Medulla oblongata (tissue), 1 donor: ENCODE results near the gene PPFIA3.
A peak's percentile ranks its signal among the peaks of the same experiment; 100 is the strongest.
"Not testable (repeated sequence)": the region's sequence is repeated elsewhere in the genome, so short reads cannot be mapped to it uniquely, and the experiment has no call there.

Source experiments
- DNase-seq: peaks from one replicate; pipeline ENCODE4 v3.0.0-alpha.2; 2015; ENCODE audit errors: extremely low spot score

PPFIA3 gene

DNA sequence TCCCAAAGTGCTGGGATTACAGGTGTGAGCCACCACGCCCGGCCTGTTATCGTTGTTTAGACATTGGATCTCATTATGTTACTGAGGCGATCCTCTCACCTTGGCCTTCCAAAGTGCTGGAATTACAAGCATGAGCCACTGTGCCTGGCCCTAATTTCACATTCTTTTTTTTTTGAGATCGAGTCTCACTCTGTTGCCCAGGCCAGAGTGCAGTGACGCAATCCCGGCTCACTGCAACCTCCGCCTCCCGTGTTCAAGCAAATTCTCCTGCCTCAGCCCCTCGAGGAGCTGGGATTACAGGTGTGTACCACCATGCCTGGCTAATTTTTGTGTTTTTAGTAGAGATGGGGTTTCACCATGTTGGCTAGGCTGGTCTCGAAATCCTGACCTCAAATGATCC is 3.9 kb downstream of the PPFIA3 start:
- DNase-seq = not testable (repeated sequence)

DNA sequence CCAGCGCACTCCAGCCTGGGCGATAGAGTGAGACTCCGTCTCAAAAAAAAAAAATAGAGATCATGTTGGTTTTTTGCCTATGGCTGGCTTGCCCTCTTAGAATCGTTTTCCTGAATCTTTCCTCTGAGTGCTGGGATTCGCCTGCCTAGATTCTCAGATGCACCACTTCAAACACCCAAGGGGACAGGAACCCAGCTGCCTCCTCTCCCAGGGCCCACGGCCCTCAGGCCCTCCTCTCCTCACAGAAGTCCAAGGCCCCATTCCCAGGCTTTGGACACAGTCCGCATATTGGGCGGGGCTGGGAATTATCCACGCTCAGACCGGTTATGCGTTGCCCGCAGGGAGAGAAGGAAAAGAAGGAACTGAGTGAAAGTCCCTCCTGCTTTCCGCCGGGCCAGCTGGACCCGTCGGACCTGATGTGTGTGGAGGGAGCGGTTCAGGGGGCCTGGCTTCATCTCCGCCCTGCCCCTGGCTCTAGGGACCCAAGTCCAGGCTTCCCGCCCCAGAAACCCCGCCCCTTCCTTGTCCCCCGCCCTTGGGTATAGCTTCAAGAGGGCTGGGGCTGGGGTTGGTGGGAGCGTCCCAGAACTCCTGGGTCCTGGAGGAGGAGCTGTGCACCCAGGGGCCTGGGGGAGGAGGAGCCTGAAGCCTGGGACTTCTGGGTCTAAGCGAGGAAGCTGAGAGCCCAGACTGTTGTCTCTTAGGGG is 5.8 kb downstream of the PPFIA3 start:
- DNase-seq = no peak

DNA sequence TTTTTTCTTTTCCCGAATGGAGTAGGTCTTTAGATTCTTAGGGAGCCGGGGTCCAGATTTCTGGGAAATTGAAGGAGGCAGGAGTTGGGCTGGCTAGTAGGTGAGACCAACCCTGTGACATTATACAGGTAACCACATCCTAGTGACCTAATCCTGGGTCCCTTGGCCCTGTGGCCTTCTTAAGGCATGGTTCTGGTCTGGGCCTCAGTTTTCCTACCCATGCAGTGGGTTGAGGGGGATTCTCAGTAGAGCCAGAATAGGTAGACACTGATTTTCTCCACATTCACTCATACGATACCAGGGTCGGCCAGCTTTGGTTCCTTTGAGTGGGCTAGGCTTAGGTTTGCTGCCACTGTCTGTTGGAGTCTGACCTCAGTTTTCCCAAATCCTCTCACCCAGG is 7.2 kb downstream of the PPFIA3 start:
- no peak for DNase-seq

DNA sequence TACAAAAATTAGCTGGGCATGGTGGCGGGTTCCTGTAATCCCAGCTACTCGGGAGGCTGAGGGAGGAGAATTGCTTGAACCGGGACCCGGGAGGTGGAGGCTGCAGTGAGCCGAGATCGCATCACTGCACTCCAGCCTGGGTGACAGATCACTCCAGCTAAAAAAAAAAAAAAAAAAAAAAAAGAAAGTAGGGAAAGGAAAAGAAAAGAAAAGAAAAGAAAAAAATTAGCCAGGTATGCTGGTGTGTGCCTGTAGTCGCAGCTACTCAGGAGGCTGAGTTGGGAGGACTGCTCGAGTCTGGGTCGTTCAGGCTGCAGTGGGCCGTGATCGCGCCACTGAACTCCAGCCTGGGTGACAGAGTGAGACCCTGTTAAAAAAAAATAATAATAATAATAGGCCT is 7.9 kb downstream of the PPFIA3 start:
- DNase-seq = not testable (repeated sequence)

DNA sequence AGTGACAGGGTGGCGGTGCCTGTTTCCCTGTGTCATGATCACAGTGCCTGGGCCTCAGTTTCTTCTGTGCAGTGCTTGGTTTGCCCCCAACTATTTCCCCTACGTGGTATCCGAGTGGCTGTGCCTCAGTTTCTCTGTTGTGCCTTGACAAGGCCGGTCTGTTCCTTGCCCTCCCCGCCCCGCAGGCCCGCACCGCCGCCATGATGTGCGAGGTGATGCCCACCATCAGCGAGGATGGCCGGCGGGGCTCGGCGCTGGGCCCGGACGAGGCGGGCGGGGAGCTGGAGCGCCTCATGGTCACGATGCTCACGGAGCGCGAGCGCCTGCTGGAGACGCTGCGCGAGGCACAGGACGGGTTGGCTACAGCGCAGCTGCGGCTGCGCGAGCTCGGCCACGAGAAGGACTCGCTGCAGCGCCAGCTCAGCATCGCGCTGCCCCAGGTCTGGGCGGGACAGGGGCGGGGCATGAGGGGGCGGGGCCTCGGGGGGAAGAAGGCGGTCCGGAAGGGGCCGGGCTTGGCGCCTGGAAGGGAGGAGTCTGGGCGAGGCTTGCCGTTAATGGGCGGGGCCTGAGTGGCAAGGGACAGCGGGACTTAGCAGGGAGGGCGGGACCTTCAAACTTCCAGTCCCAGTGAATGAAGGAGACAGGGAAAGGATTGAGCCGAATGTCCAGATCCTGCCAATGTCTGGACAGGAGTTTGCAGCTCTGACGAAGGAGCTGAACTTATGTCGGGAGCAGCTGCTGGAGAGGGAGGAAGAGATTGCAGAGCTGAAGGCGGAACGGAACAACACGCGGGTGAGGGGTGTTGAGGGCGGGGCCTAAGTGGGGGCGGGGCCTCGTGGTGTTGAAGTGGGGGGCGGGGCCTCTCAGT is 8.6 kb downstream of the PPFIA3 start:
- DNase-seq = peak; percentile 98

DNA sequence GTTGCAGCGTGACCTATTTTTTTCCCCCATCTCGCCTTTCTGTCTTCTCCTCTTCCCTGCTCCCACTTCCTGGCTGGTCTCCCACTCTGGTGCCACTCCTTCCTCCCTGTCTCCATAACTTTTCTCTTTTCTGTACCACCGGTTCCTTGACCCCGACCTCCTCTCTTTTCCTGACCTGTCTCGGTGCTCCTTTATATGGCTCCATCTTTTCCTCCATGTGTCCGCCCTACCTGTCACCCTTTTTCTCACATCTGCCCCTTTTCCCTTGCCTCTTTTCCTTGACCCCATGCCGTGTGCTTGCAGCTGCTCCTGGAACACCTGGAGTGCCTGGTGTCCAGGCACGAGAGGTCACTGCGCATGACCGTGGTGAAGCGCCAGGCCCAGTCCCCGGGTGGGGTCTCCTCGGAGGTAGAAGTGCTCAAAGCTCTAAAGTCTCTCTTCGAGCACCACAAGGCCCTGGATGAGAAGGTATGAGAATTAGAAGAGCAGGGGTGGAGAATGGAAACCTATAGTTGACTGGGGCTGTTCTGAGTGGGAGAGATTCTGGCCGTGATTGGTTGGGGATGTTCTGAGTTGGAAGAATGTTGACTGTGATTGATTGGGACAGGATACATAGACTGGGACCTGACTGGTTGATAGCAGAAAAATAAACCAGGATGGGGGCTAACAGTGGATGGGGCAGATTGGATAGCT is 9.3 kb downstream of the PPFIA3 start:
- DNase-seq = no peak

DNA sequence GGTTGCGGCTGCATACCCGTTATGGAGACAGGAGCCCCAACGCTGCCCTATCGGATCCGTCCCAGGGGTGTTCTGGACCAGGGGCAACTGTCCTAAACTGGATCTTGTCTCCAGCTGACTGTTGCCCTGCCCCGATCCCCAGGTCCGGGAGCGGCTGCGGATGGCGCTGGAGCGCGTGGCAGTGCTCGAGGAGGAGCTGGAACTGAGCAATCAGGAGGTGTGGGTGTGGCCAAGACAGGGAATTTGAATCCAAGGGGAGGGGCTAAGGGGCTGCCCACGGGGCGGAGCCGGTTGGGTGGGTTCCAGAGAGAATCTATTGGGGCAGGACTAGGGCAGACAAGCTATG is 9.9 kb downstream of the PPFIA3 start:
- DNase-seq = no peak

DNA sequence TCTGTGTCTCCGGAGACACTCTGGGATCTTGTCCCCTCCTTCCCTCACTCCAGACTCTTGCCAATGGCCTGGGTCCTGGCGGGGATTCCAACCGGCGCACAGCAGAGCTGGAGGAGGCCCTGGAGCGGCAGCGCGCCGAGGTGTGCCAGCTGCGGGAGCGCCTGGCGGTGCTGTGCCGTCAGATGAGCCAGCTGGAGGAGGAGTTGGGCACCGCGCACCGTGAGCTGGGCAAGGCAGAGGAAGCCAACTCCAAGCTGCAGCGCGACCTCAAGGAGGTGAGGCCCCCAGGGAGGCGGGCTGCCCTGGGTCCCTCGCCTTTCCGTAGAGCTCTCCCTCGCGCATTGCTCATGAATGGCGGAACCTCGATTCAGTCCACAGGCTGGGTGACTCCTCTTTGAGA is 11.0 kb downstream of the PPFIA3 start:
- no peak for DNase-seq

DNA sequence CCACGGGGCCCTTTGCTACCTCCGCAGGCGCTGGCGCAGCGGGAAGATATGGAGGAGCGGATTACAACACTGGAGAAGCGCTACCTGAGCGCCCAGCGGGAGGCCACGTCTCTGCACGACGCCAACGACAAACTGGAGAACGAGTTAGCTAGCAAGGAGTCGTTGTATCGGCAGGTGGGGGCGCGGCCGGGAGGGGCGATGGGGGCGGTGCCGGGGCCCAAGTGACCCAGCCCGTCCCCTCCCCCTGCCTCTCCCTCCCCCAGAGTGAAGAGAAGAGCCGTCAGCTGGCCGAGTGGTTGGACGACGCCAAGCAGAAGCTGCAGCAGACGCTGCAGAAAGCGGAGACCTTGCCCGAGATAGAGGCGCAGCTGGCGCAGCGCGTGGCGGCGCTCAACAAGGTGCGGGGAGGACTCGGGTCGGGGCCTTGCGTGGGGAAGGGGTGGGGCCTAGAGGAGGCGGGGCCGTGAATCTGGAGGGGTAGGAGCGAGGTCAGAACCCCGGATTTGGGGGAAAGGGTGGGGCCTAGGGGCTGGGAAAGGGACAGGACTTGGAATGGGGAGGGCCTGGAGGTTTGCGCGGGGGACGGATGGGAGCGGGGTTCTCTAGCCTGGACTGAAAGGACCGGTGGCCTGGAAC is 13.7 kb downstream of the PPFIA3 start:
- no peak for DNase-seq

DNA sequence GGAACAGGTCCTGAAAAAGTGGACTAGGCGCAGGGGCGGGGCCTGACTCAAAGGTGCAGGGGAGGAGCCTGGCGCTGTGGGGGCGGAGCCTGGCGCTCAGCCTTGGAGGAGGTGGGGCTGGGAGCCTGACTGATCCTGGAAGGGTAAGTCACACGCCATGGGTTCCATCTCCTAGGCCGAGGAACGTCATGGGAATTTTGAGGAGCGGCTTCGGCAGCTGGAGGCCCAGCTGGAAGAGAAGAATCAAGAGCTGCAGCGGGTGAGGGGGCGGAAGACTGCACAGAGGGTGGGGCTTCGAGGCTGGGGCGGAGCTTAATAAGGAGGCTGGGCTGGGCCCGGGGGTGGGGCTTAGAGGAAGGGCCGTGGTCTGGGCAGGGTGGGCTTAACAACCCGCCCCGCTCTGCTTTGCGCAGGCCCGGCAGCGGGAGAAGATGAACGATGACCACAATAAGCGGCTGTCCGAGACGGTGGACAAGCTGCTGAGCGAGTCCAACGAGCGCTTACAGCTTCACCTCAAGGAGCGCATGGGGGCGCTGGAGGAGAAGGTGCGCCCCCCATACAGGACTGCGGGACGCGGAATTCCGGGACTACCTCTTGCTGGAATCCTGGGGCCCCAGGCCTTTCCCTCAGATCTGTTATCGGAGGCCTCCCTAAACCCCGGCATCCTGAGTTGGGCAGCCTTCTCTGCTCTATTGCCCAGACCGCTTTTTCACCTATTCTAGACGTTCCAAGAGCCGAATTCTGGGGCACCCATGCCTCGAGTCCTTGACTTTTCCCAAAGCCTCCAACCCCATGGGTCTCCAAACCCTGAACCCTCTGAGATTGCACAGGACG is 14.5 kb downstream of the PPFIA3 start:
- no peak for DNase-seq

DNA sequence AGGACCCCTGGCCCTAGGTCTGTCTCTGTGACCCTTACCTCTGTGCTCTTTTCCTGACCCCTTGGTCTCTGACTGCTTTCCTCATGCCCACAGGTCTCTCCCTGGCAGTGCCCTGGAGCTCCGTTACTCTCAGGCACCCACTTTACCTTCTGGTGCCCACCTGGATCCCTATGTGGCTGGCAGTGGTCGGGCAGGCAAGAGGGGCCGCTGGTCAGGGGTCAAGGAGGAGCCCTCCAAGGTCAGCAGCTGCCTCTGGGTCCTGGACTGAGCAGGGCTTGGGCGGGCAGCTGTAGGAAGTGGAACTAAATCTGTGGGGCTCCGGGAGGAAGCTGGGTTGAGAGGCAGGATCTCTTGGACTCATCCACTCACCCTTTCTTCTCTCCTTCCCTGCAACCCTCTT is 16.3 kb downstream of the PPFIA3 start:
- DNase-seq = no peak

DNA sequence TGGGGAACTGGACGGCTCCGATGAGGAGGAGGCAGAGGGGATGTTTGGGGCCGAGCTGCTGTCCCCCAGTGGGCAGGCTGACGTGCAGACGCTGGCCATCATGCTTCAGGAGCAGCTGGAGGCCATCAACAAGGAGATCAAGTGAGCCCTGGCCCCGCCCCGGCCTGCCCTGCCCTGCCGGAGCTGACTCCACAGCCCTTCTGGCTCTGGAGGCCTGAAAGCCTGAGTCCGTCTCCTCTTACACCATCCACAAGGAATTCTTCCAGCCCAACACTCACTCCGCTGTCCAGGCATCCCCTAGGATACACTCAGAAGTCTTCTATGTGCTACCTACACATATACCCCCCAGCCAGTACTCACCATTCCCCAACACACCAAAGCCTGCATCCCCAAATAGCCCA is 17.4 kb downstream of the PPFIA3 start:
- no peak for DNase-seq

DNA sequence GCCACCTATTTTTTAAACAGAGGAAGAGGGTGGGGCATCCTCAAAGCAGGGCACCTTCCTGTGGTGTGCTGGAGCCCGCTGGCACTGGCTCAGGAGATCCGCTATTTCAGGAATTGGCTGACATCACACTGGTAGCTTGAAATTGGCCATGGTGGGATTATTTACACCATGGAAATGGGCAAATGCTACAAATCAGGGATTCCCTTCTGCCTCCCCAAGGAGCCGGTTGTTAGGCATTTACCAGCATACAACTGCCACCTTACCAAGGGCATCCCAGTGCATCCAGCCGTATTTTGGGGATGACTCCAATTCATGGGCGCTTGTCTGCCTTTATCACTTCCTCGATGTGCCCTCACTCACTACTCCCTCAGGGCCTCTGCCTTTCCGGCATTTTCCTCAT is 21.6 kb downstream of the PPFIA3 start:
- DNase-seq = no peak

DNA sequence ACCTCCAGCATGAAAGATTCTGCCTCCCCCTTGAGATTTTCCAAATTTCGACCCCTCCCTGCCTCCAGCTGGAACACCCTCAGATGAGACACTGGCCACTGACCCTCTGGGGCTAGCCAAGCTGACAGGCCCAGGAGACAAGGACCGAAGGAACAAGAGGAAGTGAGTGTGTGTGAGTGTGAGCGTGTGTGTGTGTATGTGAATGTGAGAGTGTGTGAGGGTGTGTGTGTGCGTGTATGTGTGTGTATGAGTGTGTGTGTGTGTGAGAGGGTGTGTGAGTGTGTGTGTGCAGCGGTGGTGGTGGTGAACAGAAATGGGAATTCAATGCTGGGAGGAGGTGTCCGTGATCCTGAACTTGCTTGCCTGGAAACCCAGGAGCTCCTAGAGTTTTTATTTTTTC is 22.0 kb downstream of the PPFIA3 start:
- DNase-seq = no peak

DNA sequence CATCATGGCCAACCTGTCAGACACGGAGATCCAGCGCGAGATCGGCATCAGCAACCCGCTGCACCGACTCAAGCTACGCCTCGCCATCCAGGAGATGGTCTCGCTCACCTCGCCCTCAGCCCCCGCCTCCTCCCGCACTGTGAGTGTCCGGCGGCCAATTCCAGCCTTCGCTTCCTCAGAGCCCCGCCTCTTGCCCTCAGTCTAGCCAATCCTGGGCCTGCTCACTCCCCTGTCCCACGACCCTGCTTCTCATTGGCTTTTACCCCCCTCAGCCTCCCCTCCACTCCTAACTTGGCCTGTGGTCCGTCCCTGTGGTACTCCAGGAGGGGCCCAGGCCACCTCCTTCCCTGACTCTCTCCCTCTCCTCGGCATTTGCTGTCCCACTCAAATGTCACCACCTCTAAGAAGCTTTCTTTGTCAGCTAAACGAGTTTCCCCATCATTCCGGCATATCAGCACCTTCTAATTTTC is 23.6 kb downstream of the PPFIA3 start:
- DNase-seq = peak; percentile 95

DNA sequence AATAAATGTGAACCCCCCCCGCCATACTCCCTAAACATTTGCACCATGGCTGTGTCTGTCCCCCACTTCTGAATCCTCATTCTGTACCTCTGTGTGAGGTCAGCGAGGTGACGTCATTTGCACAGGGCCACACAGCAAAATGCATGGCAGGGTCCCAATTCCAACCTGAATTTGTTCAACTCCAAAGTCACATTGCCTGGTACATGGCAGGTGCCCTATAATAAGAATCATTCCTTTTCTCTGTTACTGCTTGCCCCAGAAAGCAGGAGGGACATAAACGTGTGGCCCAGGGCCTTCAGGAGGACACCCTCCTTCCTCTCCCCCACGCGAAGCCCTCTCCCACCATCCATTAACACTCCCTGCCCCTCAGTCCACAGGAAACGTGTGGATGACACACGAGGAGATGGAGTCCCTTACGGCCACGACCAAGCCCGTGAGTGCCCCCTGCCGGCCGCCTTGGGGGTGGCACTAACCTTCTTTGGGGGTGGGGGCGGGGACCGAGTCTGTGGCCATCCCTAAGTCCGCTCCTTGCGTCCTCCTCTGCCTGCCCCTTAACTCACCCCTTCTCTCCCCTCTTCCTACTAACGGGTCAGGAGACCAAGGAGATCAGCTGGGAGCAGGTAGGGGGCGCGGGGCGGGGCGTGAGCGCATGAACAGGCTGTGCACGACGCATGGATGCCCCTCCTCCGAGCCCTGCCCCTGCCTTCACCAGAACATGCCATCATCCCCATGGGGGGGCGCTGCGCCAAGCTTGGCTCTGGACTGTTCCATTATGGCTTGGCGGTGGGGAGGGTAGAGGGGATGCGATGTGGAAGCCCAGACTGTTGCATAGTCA is 26.4 kb downstream of the PPFIA3 start:
- DNase-seq = peak; percentile 83

DNA sequence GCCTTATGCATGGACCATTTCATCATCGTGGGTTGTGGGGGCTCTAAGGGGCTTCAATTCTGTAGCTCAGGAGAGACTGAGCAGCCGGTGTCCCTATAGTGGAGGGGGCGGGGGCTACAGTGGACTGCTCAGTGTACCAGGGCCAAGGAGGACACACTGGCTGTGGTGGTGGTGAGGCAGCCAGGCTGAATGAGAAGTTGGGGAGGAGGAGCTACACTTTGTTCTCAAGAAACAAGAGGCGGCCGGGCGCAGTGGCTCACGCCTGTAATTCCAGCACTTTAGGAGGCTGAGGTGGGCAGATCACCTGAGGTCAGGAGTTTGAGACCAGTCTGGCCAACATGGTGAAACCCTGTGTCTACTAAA is 27.0 kb downstream of the PPFIA3 start:
- not testable (repeated sequence) for DNase-seq

DNA sequence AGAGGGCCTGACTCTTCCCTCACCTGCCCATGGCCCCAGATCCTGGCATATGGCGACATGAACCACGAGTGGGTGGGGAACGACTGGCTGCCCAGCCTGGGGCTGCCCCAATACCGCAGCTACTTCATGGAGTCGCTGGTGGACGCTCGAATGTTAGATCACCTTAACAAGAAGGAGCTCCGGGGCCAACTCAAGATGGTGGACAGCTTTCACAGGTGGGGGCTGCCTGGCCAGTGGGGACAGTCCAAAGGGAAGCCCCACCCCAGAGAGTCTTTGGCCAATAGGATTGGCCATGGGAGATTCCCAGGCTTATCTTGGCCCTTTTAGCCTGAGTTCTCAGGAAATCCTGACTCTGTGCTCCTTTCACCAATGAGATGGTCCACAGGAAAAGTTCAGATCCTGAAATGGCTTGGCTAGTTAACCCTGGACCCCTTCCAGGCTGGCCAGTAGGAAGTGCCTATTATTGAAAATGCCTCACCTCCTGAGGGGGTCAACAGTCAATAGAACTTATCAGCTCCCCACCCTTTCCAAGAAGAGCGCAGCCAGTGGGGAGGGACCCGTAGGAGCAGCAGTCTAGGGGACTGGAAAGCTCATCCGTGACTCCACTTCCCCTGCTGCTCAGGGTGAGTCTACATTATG is 28.8 kb downstream of the PPFIA3 start:
- DNase-seq = no peak

DNA sequence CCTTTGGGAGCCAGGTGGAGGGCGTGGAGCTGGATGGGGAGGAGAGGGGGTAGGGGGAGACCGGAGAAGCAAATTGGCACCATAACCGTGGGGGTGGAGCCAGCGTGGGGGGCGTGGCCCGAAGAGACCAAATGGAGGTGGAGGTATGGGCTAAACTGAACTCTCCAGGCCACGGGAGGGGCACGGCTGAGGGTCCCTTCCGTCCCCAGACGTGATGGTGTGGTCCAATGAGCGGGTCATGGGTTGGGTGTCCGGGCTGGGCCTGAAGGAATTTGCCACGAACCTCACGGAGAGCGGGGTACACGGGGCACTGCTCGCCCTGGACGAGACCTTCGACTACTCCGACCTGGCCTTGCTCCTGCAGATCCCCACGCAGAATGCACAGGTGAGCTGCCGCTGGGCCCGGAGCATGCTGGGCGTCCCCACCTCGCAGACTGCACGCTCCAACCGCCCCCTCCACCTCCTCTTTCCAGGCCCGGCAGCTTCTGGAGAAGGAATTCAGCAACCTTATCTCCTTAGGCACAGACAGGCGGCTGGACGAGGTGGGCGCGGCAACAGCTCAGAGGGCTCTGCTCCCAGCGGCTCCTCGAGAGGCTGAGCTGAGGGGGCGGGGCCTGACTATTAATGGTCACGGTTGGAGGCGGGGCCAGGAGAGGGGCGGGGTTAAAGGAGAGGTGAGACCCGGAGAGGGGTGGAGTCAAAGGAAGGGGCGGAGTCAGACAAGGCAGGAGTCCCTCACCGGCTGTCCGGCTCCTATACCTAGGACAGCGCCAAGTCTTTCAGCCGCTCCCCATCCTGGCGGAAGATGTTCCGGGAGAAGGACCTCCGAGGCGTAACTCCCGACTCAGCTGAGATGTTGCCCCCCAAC is 29.7 kb downstream of the PPFIA3 start:
- peak; percentile 93 for DNase-seq
